Stimulated activated naive CD8-positive, alpha-beta T cell treated with anti-CD3 and anti-CD28 coated beads, Interleukin-15, Interleukin-2, amounts not matched to agents 100 U/mL and 50 U/mL, for 24 hours (primary cell): ENCODE measurements around the gene DDX59.
"Not testable (repeated sequence)": the region's sequence is repeated elsewhere in the genome, so short reads cannot be mapped to it uniquely, and the experiment has no call there.

Experiments used
- ATAC-seq: fragments of 150-1000 bp; cut with Tn5 transposase; one replicate; pipeline ENCODE4 v1.10.0; 2021
- DNase-seq: peaks from one replicate; pipeline ENCODE4 v3.0.0; 2021

Gene DDX59

GRCh38 chr1:200670242-200671118, 773 bp upstream of the DDX59 start:
- ATAC-seq: no peak

GRCh38 chr1:200668514-200669313, 993 bp downstream of the DDX59 start:
- DNase-seq (no peak), ATAC-seq (no peak)

More at GRCh38 chr1:200670242-200671118, 773 bp upstream of the DDX59 start:
- DNase-seq: peak; percentile 28

- no peak for DNase-seq
- ATAC-seq: no peak
Measured at GRCh38 chr1:200666309-200666708, 3.4 kb downstream of the DDX59 start.

DNA sequence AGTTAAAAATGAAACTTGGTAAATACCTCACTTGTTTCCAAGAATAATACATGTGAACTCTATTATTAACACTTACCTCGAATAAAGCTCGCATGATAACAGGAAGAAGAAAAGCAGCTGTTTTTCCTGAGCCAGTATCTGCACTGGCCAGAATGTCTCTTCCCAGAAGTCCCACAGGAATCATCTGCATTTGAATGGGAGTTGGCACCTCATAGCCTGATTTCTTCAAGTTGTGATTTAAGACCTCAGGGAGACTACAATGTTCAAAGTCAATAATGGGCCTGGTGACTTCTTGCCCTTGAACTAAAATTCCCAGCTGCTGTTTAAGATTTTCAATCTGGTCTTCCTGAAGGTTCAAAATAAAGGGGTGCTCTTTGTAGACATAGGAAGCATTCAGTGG, 3.8 kb downstream of the DDX59 start:
- DNase-seq: no peak
- ATAC-seq: no peak

- DNase-seq: no peak
Measured at GRCh38 chr1:200660719-200661118, 9.0 kb downstream of the DDX59 start.

GRCh38 chr1:200659269-200659668, 10.4 kb downstream of the DDX59 start:
- no peak for ATAC-seq

More at GRCh38 chr1:200660719-200661118, 9.0 kb downstream of the DDX59 start:
- ATAC-seq: no peak

GRCh38 chr1:200658037-200658818, 11.5 kb downstream of the DDX59 start:
- DNase-seq (no peak), ATAC-seq (no peak)

More at GRCh38 chr1:200659269-200659668, 10.4 kb downstream of the DDX59 start:
- no peak for DNase-seq

DNA sequence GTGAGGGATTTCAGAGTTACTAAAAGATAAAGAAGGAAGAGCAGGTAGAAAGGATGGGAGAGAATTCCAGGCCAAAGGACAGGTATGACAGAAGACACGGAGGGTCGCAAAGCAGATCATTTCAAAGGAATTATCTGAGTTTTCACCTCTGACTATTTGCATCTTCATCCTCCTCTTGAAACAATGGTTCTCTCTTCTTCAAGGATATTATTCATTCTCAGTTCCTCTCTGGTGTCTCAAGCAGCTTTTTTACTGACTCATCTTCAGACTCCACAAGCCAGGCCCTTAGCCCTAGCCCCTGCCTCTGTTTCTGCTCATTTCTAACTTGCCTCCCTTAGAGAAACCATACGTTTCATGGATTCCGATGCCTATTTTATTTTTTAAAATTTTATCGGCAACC, 15.0 kb downstream of the DDX59 start:
- ATAC-seq (no peak), DNase-seq (no peak)

GRCh38 chr1:200653022-200653462, 16.7 kb downstream of the DDX59 start:
- peak; percentile 73 for ATAC-seq
- no peak for DNase-seq

DNA sequence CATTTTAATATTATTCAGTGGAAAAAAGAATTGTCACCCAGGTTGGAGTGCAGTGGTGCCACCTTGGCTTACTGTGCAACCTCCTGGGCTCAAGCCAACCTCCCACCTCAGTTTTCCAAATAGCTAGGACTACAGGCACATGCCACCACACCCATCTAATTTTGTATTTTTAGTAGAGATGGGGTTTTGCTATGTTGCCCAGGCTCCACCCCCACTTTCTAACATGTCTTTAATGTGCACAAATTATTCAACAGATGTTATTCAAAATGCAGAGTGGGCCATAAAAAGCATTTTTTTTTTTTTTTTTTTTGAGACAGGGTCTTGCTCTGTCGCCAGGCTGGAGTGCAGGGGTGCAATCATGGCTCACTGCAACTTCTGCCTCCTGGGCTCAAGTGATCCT, 17.3 kb downstream of the DDX59 start:
- DNase-seq: no peak
- no peak for ATAC-seq

GRCh38 chr1:200646515-200646914, 23.2 kb downstream of the DDX59 start:
- ATAC-seq: no peak
- DNase-seq: no peak

DNA sequence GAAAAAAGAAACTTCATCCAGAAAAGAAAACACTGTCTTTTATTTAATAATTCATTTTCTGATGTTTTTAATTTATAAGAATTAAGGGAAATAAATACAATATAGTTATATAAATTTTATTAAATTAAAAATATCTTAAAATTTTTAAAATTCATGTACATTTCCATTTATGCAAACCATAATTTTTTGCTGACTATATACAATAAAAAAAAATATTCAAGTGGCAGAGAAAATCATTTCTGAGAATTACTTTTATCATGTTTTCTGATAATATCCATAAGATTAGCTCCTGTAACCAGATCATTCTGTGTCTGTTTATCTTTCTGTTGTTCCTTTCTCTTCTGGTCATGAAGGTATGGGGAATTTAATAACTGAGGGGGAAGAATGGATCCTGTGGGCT, 25.7 kb downstream of the DDX59 start:
- DNase-seq (no peak), ATAC-seq (no peak)

DNA sequence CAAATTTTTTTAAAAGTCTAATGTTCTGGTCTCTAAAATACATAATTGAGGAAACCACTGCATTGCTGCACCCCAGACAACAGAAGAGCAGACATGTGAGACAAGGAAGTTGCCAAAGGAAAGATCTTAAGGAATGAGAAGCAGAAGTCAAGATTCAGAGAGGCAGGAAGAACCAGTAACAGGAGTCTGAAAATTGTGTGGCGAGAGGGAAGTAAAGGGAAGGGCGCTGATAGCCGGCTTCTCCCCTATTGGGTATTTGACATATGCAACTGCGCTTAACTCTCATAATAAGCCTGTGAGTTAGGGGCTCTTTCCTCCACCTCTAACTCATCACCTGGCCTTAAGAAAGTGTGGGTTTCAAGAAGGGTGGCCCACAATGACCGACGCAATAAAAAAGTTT, 27.2 kb downstream of the DDX59 start:
- no peak for DNase-seq
- no peak for ATAC-seq

DNA sequence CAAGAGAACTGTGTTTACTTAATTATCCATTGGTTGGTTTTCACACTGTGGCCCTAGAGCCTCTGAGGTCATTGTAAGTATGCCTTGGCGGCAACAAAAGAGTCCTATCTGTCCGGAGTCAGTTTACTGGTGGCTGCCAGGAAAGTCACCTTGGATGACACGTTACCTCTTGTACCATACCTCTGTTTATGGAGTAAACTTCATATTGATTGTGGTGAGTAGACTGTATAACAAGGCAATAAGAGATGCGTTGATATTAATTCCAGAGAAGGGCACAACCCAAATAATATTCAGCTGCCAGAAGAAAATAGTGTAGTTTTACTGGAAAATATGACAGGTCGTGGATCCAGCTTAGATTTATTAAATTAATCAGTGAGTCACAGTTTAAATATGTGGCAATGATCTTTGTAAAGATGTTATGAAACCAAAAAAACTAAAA, 28.7 kb downstream of the DDX59 start:
- DNase-seq: no peak

GRCh38 chr1:200640373-200640962, 29.2 kb downstream of the DDX59 start:
- DNase-seq: no peak
- no peak for ATAC-seq

More for the DNA sequence above, 28.7 kb downstream of the DDX59 start:
- no peak for ATAC-seq

- DNase-seq: no peak
- ATAC-seq: no peak
Measured at GRCh38 chr1:200638073-200638472, 31.6 kb downstream of the DDX59 start.

DNA sequence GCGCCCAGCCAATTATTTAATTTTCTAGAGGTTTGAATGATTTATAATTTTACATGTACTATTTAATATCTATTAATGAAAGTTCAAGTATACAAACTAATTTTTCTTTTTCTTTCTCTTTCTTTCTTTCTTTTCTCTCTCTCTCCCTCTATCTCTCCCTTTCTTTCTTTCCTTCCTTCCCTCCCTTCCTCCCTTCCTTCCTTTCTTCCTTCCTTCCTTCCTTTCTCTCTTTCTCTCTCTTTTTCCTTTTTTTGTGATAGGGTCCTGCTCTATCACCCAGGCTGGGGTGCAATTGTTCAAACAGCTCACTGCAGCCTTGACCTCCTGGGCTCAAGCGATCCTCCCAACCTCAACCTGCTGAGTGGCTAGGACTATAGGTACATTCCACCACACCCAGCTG, 33.0 kb downstream of the DDX59 start:
- ATAC-seq: no peak
- no peak for DNase-seq

DNA sequence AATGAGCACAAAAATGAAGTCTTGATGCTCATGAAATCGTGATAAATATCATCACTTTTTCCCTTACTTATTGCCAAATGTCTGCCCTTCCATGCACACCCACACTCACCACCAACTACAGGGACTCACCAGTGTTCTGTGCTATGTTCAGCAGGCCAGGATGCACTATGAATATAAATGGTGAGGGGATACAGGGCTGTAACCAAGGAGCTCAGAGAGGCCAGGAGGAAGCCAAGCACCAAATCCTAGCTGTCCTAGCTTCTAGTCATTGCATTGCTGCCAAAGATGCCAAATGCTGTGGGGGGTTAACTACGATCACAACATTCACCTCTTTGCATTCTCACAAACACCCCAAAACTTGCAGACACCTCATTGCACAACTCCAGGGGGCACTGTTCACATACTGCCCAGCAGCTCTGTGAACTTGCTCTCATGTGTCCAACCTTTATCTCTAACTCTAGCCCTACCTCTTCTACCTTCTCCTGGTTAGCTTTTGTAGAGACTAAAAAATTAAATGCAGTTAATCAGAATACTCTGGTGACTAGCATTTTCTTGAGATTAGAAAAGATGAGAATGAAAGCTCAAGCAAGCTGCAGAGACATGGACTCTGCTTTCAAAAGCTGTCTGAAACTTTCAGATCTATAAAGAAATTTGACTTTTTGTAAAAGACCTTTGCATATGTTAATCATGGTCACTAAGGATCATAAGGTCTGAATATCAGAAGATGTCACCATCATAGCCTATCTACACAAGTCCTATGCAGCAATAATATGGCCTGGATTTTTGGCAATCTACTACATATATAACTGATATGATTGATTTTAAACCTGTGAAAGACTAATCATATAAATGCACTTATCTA, 35.2 kb downstream of the DDX59 start:
- no peak for DNase-seq

DNA sequence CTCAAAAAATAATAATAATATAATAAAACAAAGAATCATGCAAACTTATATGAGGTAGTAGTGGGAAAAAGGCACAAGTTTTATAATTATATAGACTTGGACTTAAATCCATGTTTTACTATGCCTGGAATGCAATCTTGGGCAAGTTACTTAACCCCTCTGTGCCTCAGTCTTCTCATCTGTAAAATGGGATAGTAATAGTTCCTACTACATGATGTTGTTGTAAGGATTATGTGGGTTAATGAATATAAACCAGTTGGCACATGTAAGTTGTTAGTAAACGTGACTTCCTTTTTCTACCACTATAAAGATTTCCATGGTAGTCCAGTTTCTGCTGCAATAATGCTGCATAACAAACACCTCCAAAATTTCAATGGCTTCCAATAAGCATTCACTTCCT, 38.3 kb downstream of the DDX59 start:
- ATAC-seq: no peak
- no peak for DNase-seq

More for the DNA sequence above, 35.2 kb downstream of the DDX59 start:
- peak; percentile 28 for ATAC-seq

- not testable (repeated sequence) for ATAC-seq, DNase-seq
Measured at GRCh38 chr1:200630515-200630899, 39.2 kb downstream of the DDX59 start.
